GM19468 (cell line): ENCODE results near the gene AP4E1.
"Not testable (repeated sequence)": the region's sequence is repeated elsewhere in the genome, so short reads cannot be mapped to it uniquely, and the experiment has no call there.

Experiments
- ATAC-seq: cut with Tn5 transposase; IDR thresholded peaks from one replicate; pipeline ENCODE4 v1.9.1; 2021; ENCODE audit warnings: mild to moderate bottlenecking, moderate library complexity, moderate number of reproducible peaks; ENCODE audit not compliant: unreplicated experiment; ENCODE audit errors: extremely low read depth

Gene AP4E1

GRCh38 chr15:50886611-50887345, 21.7 kb upstream of the AP4E1 start:
- ATAC-seq: no peak

- no peak for ATAC-seq
Measured at GRCh38 chr15:50888054-50888453, 20.4 kb upstream of the AP4E1 start.

GRCh38 chr15:50889589-50889988, 18.9 kb upstream of the AP4E1 start:
- no peak for ATAC-seq

- ATAC-seq: no peak
Measured at GRCh38 chr15:50890751-50891150, 17.7 kb upstream of the AP4E1 start.

GRCh38 chr15:50891159-50891558, 17.3 kb upstream of the AP4E1 start:
- no peak for ATAC-seq

GRCh38 chr15:50893976-50894375, 14.5 kb upstream of the AP4E1 start:
- ATAC-seq: no peak

- ATAC-seq: not testable (repeated sequence)
Measured at GRCh38 chr15:50901390-50901789, 7.1 kb upstream of the AP4E1 start.

GRCh38 chr15:50904211-50904610, 4.3 kb upstream of the AP4E1 start:
- no peak for ATAC-seq

- no peak for ATAC-seq
Measured at GRCh38 chr15:50905055-50905454, 3.4 kb upstream of the AP4E1 start.

- peak; percentile 42 for ATAC-seq
Measured at GRCh38 chr15:50906954-50907600, 1.4 kb upstream of the AP4E1 start.

- ATAC-seq: no peak
Measured at GRCh38 chr15:50907601-50908208, 778 bp upstream of the AP4E1 start.

- ATAC-seq: no peak
Measured at GRCh38 chr15:50909010-50909317, 481 bp downstream of the AP4E1 start.

GRCh38 chr15:50910426-50910795, 1.9 kb downstream of the AP4E1 start:
- ATAC-seq: not testable (repeated sequence)

GRCh38 chr15:50911001-50911400, 2.5 kb downstream of the AP4E1 start:
- ATAC-seq: no peak

- ATAC-seq: no peak
Measured at GRCh38 chr15:50911621-50912020, 3.1 kb downstream of the AP4E1 start.

- ATAC-seq: no peak
Measured at GRCh38 chr15:50916400-50916799, 7.9 kb downstream of the AP4E1 start.

GRCh38 chr15:50919359-50919758, 10.9 kb downstream of the AP4E1 start:
- ATAC-seq: not testable (repeated sequence)

- ATAC-seq: no peak
Measured at GRCh38 chr15:50925281-50925680, 16.8 kb downstream of the AP4E1 start.

GRCh38 chr15:50929062-50929461, 20.6 kb downstream of the AP4E1 start:
- no peak for ATAC-seq

- ATAC-seq: no peak
Measured at GRCh38 chr15:50930792-50931191, 22.3 kb downstream of the AP4E1 start.

GRCh38 chr15:50933341-50933740, 24.9 kb downstream of the AP4E1 start:
- ATAC-seq: no peak

- no peak for ATAC-seq
Measured at GRCh38 chr15:50938525-50938924, 30.0 kb downstream of the AP4E1 start.
